ENCODE data around the gene ADORA2B. TPM values are rescaled to one million over a fixed set of nuclear protein-coding genes. Genes with fewer than 3 reads are reported as not detected.

ADORA2B gene
- total RNA-seq, 1 donor from 2014 or later: 8.9 TPM

DNA sequence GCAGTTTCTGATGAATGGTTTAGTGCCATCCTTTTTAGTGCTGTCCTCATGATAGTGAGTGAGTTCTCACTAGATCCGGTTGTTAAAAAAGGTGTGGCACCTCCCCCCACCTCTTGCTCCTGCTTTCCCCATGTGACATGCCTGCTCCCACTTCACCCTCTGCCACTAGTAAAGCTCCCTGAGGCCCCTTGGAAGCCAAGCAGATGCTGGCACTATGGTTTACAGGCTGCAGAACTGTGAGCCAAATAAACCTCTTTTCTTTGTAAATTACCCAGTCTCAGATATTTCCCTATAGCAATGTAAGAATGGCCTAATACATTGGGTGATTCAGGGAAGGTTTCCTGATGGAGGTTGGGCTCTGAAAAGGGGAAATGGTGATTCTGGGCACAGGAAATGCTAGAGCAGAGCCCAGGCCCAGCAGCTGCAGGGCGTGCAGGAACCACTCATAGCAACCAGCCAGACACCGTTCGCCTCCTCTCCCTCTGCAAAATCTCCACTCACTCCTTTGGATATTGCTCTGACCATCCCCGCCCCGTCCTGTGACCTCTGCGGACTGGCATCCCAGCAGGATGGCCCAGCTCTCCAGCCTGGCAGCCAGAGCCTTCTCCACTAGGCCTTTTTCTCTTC is 2.6 kb upstream of the ADORA2B start:
- TF ChIP-seq, protein P1, sequence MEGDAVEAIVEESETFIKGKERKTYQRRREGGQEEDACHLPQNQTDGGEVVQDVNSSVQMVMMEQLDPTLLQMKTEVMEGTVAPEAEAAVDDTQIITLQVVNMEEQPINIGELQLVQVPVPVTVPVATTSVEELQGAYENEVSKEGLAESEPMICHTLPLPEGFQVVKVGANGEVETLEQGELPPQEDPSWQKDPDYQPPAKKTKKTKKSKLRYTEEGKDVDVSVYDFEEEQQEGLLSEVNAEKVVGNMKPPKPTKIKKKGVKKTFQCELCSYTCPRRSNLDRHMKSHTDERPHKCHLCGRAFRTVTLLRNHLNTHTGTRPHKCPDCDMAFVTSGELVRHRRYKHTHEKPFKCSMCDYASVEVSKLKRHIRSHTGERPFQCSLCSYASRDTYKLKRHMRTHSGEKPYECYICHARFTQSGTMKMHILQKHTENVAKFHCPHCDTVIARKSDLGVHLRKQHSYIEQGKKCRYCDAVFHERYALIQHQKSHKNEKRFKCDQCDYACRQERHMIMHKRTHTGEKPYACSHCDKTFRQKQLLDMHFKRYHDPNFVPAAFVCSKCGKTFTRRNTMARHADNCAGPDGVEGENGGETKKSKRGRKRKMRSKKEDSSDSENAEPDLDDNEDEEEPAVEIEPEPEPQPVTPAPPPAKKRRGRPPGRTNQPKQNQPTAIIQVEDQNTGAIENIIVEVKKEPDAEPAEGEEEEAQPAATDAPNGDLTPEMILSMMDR (IDR thresholded peaks at IDR 0.05): no peak
- DNase-seq (ENCODE audit: extremely low spot score, unreplicated experiment): no peak
- H3K9me3 Mint-ChIP-seq (ENCODE audit: unreplicated experiment): no peaks in the 10 kb centered on the region
- H3K36me3 Mint-ChIP-seq (ENCODE audit: unreplicated experiment): no peaks in the 10 kb centered on the region
- H3K4me1 Mint-ChIP-seq (ENCODE audit: unreplicated experiment): peaks cover 28% of the 10 kb centered on the region
- H3K27ac Mint-ChIP-seq (ENCODE audit: unreplicated experiment): no peak overlapping the region
- H3K27me3 Mint-ChIP-seq (ENCODE audit: unreplicated experiment): no peaks in the 10 kb centered on the region
- H3K4me3 Mint-ChIP-seq (ENCODE audit: unreplicated experiment): no peak overlapping the region

GRCh38 chr17:15943971-15944758 is 765 bp upstream of the ADORA2B start:
- Mint-ChIP-seq H3K4me1 (ENCODE audit: unreplicated experiment) (peaks cover 40% of the 10 kb centered on the region), H3K36me3 (ENCODE audit: unreplicated experiment) (no peaks in the 10 kb centered on the region), H3K4me3 (ENCODE audit: unreplicated experiment) (peak overlapping the region; percentile 74), H3K9me3 (ENCODE audit: unreplicated experiment) (no peaks in the 10 kb centered on the region), H3K27ac (ENCODE audit: unreplicated experiment) (peak overlapping the region; percentile 77), H3K27me3 (ENCODE audit: unreplicated experiment) (no peaks in the 10 kb centered on the region)
- no peak for DNase-seq (ENCODE audit: extremely low spot score, unreplicated experiment)
- TF ChIP-seq, protein P1 (IDR thresholded peaks at IDR 0.05): no peak

- H3K27ac Mint-ChIP-seq (ENCODE audit: unreplicated experiment): peak overlapping the region; percentile 64
- DNase-seq (ENCODE audit: extremely low spot score, unreplicated experiment): no peak
Observed at GRCh38 chr17:15945527-15946191, 729 bp downstream of the ADORA2B start.

GRCh38 chr17:15946611-15947120 is 1.7 kb downstream of the ADORA2B start:
- DNase-seq (ENCODE audit: extremely low spot score, unreplicated experiment): no peak
- Mint-ChIP-seq H3K27ac (ENCODE audit: unreplicated experiment) (peak overlapping the region; percentile 53), H3K27me3 (ENCODE audit: unreplicated experiment) (no peaks in the 10 kb centered on the region), H3K4me3 (ENCODE audit: unreplicated experiment) (peak overlapping the region; percentile 76), H3K36me3 (ENCODE audit: unreplicated experiment) (peaks cover 6% of the 10 kb centered on the region), H3K4me1 (ENCODE audit: unreplicated experiment) (peaks cover 44% of the 10 kb centered on the region), H3K9me3 (ENCODE audit: unreplicated experiment) (no peaks in the 10 kb centered on the region)
- TF ChIP-seq, protein P1 (IDR thresholded peaks at IDR 0.05): no peak

More at GRCh38 chr17:15945527-15946191, 729 bp downstream of the ADORA2B start:
- Mint-ChIP-seq H3K4me1 (ENCODE audit: unreplicated experiment) (peaks cover 44% of the 10 kb centered on the region), H3K27me3 (ENCODE audit: unreplicated experiment) (no peaks in the 10 kb centered on the region), H3K4me3 (ENCODE audit: unreplicated experiment) (peak overlapping the region; percentile 76), H3K36me3 (ENCODE audit: unreplicated experiment) (peaks cover 6% of the 10 kb centered on the region), H3K9me3 (ENCODE audit: unreplicated experiment) (no peaks in the 10 kb centered on the region)
- TF ChIP-seq, protein P1 (IDR thresholded peaks at IDR 0.05): no peak

Measured in osteocyte (in vitro differentiated cells).